CD4-positive, alpha-beta memory T cell (primary cell): ENCODE measurements around the gene SPATS2. TPM values are rescaled to one million over a fixed set of nuclear protein-coding genes. Genes with fewer than 3 reads are reported as not detected.

Experiments
- CTCF ChIA-PET: fragments of 350-600 bp; sonication (Branson Sonifier 250); formaldehyde crosslinking; loops from one replicate; lab custom pipeline; 2021; ENCODE audit warnings: inconsistent platforms; ENCODE audit not compliant: partially characterized antibody; lab: Charles Lee
- POLR2A ChIA-PET: fragments of 350-600 bp; sonication (Branson Sonifier 250); formaldehyde crosslinking; loops from one replicate; lab custom pipeline; 2021; ENCODE audit not compliant: partially characterized antibody; lab: Charles Lee
- DNase-seq, 5 donors: peaks; one replicate each; pipeline versions ENCODE4 v3.0.0 to v3.0.0-alpha.2; 2020 to 2022; ENCODE audit warnings: mixed read lengths in 1 of 5
- H3K27ac ChIP-seq: one replicate; pipeline ENCODE4 v1.7.0; 2013; ENCODE audit warnings: low read depth, low read length
- H3K27me3 ChIP-seq: 2 replicates; pipeline ENCODE4 v1.7.0; 2013; ENCODE audit warnings: mild to moderate bottlenecking, low read length, moderate library complexity; ENCODE audit not compliant: insufficient read depth
- H3K36me3 ChIP-seq: 2 replicates; pipeline ENCODE4 v1.7.0; 2013; ENCODE audit warnings: mild to moderate bottlenecking, low read length, moderate library complexity; ENCODE audit not compliant: insufficient read depth
- H3K4me1 ChIP-seq: 2 replicates; pipeline ENCODE4 v1.7.0; 2013; ENCODE audit warnings: mild to moderate bottlenecking, low read length, moderate library complexity; ENCODE audit not compliant: insufficient read depth
- H3K4me3 ChIP-seq, 2 donors: one replicate each; pipeline ENCODE4 v1.7.0; 2013; ENCODE audit warnings: low read length in 2 of 2, mild to moderate bottlenecking in 1 of 2
- H3K9me3 ChIP-seq, 2 donors: one replicate each; pipeline ENCODE4 v1.7.0; 2013; ENCODE audit warnings: low read length in 2 of 2, control low read depth in 1 of 2; ENCODE audit not compliant: control insufficient read depth in 1 of 2
- H3K27ac Mint-ChIP-seq, 7 donors: one replicate each; pipeline ENCODE4 v1.8.0; 2020 to 2021; ENCODE audit warnings: mixed read lengths in 7 of 7, mild to moderate bottlenecking in 6 of 7, inconsistent platforms in 3 of 7, moderate library complexity in 3 of 7
- H3K27me3 Mint-ChIP-seq, 2 donors: one replicate each; pipeline ENCODE4 v1.8.0; 2020 to 2021; ENCODE audit warnings: mixed read lengths in 2 of 2
- H3K36me3 Mint-ChIP-seq, 2 donors: one replicate each; pipeline ENCODE4 v1.8.0; 2020 to 2021; ENCODE audit warnings: mixed read lengths in 2 of 2, inconsistent platforms in 1 of 2, mild to moderate bottlenecking in 1 of 2
- H3K4me1 Mint-ChIP-seq, 4 donors: one replicate each; pipeline ENCODE4 v1.8.0; 2020 to 2021; ENCODE audit warnings: mixed read lengths in 4 of 4, mild to moderate bottlenecking in 1 of 4
- H3K4me3 Mint-ChIP-seq, 8 donors: one replicate each; pipeline ENCODE4 v1.8.0; 2020 to 2021; ENCODE audit warnings: mixed read lengths in 8 of 8, mild to moderate bottlenecking in 7 of 8, moderate library complexity in 6 of 8, inconsistent platforms in 3 of 8
- H3K9me3 Mint-ChIP-seq, 8 donors: one replicate each; pipeline ENCODE4 v1.8.0; 2020 to 2021; ENCODE audit warnings: mixed read lengths in 8 of 8, mild to moderate bottlenecking in 5 of 8, inconsistent platforms in 3 of 8, moderate library complexity in 1 of 8
- intact Hi-C: fragments of 100-400 bp; cut with micrococcal nuclease; formaldehyde crosslinking; loops from one replicate; pipeline ENCODE4 v1.15.1; 2023
- polyA plus RNA-seq, 2 donors: library from polyadenylated mRNA; unstranded; fragments of 300-500 nt; fragmentation: Illumina TruSeq; gene quantifications; one replicate each; pipeline ENCODE4 v1.2.3, GENCODE V29; 2021
- total RNA-seq, 2 experiments: library from RNA; stranded (reverse); gene quantifications; one replicate each; pipeline ENCODE4 v1.2.3, GENCODE V29; 2021

SPATS2 gene
- total and polyA plus RNA-seq, 4 experiments from 2014 or later: 4.3 to 7.8 (median 5.0) TPM

DNA sequence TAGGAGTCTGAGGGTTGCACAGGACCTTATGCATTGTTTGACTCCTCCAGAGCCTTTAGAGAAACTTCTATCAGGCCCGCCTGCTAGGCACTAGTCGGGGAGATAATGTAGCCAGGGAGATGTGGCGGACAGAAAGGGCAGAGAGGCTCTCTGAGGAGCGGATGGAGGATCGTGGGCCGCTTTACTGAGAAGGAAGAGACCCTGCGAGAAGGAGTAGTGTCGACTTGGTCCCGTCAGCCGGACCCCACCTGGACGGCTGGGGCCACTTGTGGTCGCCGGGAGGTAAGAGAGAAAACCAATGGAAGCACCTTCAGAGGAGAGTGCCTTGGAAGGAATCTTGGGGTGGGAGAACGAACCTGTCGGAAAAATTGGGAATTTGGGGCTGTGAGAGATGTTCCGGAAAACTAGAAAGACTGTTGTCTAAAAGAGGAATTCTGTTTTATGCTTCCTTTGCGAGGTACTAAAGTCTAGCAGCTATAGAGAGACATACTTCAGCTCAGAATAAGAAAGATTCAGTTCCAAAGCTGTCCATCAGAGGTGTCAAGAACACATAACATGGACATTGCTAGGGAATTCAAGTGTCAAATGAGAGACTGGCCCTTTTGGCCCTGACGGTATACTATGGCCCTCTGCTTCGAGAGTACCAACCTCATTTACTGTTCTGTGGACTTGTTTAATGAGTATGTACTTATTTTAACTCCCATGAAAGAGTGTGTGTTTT is 201.3 kb downstream of the SPATS2 start:
- H3K9me3 Mint-ChIP-seq: peaks cover 0 to 2% (median 0%) of the 10 kb centered on the region in 8 donors
- ChIA-PET CTCF (no interaction called here), POLR2A (interaction anchor here (0.6 to 2.4 kb wide), 4 partner anchors 30 to 239 kb away, joined by 3 to 19 read pairs (median 9); partner anchors contain the start of genes KCNH3, PRPF40B and SPATS2)
- DNase-seq: peak in 1 of 5 donors; percentile 22
- H3K4me3 Mint-ChIP-seq: peak overlapping the region; percentile 92 to 100 (median 99)
- intact Hi-C loops: loop anchor here (1.0 to 5.0 kb wide), 6 partner anchors 15 to 201 kb away; partner anchors contain the start of genes FMNL3, PRPF40B, SPATS2 and TMBIM6
- Histone ChIP-seq H3K36me3 (peaks cover 12% of the 10 kb centered on the region), H3K9me3 (no peaks in the 10 kb centered on the region), H3K4me3 (peak overlapping the region; percentile 88 to 100), H3K27ac (peak overlapping the region; percentile 89), H3K4me1 (peaks cover 49% of the 10 kb centered on the region), H3K27me3 (no peaks in the 10 kb centered on the region)
- H3K4me1 Mint-ChIP-seq: peaks cover 32 to 70% (median 53%) of the 10 kb centered on the region in 4 donors
- H3K27ac Mint-ChIP-seq: peak overlapping the region; percentile 93 to 100 (median 99)
- peaks cover 8 to 31% of the 10 kb centered on the region in 2 donors for H3K36me3 Mint-ChIP-seq
- no peaks in the 10 kb centered on the region for H3K27me3 Mint-ChIP-seq

Other genes starting within 250 kb of the SPATS2 start
- gene TUBA1B, start 236.1 kb upstream of the SPATS2 start, total RNA-seq: 100 to 1,000 TPM; 332 to 361 TPM
- 100 to 1,000 TPM; 411 to 573 TPM for gene TUBA1B, start 236.1 kb upstream of the SPATS2 start, polyA plus RNA-seq
- 100 to 1,000 TPM in 1 of 2 experiments, 10 to 100 TPM in 1; 97.5 to 102 TPM for gene TUBA1A, start 178.4 kb upstream of the SPATS2 start, total RNA-seq
- 100 to 1,000 TPM; 164 to 315 TPM for gene TUBA1A, start 178.4 kb upstream of the SPATS2 start, polyA plus RNA-seq
- gene TUBA1C, start 102.4 kb upstream of the SPATS2 start, total RNA-seq: 10 to 100 TPM; 50.6 to 51.2 TPM
- 10 to 100 TPM; 55.6 to 58.0 TPM for gene TUBA1C, start 102.4 kb upstream of the SPATS2 start, polyA plus RNA-seq
- under 1 TPM in 1 of 2 experiments, not detected in 1; 0.39 TPM for gene PRPH, start 72.3 kb upstream of the SPATS2 start, total RNA-seq
- under 1 TPM in 1 of 2 donors, not detected in 1; 0.87 TPM for gene PRPH, start 72.3 kb upstream of the SPATS2 start, polyA plus RNA-seq
- under 1 TPM; 0.26 to 0.80 TPM for gene TROAP, start 44.2 kb upstream of the SPATS2 start, total RNA-seq
- under 1 TPM in 1 of 2 donors, not detected in 1; 0.63 TPM for gene TROAP, start 44.2 kb upstream of the SPATS2 start, polyA plus RNA-seq
- not detected for gene C1QL4, start 30.3 kb upstream of the SPATS2 start, total RNA-seq
- gene C1QL4, start 30.3 kb upstream of the SPATS2 start, polyA plus RNA-seq: not detected
- gene DNAJC22, start 20.6 kb upstream of the SPATS2 start, total RNA-seq: not detected
- gene DNAJC22, start 20.6 kb upstream of the SPATS2 start, polyA plus RNA-seq: not detected
- 1 to 10 TPM; 1.3 to 2.4 TPM for gene KCNH3, start 171.6 kb downstream of the SPATS2 start, total RNA-seq
- gene KCNH3, start 171.6 kb downstream of the SPATS2 start, polyA plus RNA-seq: 1 to 10 TPM in 1 of 2 donors, under 1 TPM in 1; 0.97 to 1.5 TPM
- 10 to 100 TPM; 77.0 to 78.4 TPM for gene MCRS1, start 200.7 kb downstream of the SPATS2 start, total RNA-seq
- 10 to 100 TPM; 58.0 to 59.6 TPM for gene MCRS1, start 200.7 kb downstream of the SPATS2 start, polyA plus RNA-seq
- gene FAM186B, start 238.2 kb downstream of the SPATS2 start, total RNA-seq: under 1 TPM; 0.12 to 0.22 TPM
- gene FAM186B, start 238.2 kb downstream of the SPATS2 start, polyA plus RNA-seq: under 1 TPM in 1 of 2 donors, not detected in 1; 0.15 TPM